Measurements from ENCODE around the gene PTPRK.

DNA sequence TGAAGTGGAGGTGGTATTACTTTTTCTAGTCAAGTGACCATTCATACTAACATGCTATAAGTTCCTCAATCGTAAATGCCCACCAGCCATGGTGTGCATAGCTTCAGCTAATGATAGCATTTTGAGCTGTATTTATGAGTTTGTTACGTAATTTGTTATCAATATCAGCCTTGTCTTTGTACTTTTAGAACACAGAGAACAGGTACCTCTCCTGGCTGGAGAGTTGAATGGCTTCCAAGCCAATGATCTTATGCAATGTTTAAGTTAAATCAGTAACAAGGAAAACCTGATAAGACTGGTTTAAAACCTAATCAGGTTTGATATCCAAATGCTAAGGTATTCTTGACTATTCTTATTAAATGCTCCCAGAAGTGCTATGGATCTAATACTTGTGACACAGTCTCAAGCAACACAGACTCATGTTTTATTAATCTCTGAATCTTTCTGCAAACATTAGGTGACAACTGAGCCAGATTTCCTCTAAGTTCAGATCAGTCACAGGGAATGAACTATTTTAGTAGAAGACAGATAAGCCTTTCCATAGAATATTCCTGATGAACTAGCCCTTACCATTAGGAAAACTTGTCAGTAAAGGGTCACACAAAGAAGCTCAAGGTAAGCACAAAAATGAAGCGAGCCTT, 154.8 kb downstream of the PTPRK start:
- no peak for TF ChIP-seq CEBPB (IDR thresholded peaks at IDR 0.05; ENCODE audit: low read depth)
- TF ChIP-seq, protein P1, sequence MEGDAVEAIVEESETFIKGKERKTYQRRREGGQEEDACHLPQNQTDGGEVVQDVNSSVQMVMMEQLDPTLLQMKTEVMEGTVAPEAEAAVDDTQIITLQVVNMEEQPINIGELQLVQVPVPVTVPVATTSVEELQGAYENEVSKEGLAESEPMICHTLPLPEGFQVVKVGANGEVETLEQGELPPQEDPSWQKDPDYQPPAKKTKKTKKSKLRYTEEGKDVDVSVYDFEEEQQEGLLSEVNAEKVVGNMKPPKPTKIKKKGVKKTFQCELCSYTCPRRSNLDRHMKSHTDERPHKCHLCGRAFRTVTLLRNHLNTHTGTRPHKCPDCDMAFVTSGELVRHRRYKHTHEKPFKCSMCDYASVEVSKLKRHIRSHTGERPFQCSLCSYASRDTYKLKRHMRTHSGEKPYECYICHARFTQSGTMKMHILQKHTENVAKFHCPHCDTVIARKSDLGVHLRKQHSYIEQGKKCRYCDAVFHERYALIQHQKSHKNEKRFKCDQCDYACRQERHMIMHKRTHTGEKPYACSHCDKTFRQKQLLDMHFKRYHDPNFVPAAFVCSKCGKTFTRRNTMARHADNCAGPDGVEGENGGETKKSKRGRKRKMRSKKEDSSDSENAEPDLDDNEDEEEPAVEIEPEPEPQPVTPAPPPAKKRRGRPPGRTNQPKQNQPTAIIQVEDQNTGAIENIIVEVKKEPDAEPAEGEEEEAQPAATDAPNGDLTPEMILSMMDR (IDR thresholded peaks at IDR 0.05 in 2 of 3, conservative IDR thresholded peaks at IDR 0.05 in 1 of 3; ENCODE audit: borderline replicate concordance in 1 of 3, insufficient read depth in 1 of 3, low read depth in 2 of 3, low read length in 2 of 3): no peak
- no peak for TF ChIP-seq EZH2 (IDR thresholded peaks at IDR 0.05)
- TF ChIP-seq, protein P2, sequence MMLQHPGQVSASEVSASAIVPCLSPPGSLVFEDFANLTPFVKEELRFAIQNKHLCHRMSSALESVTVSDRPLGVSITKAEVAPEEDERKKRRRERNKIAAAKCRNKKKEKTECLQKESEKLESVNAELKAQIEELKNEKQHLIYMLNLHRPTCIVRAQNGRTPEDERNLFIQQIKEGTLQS (IDR thresholded peaks at IDR 0.05): no peak
- no peak for TF ChIP-seq JUND (IDR thresholded peaks at IDR 0.05)
- no peak for TF ChIP-seq SP1 (IDR thresholded peaks at IDR 0.05; ENCODE audit: low read depth)
- no peak for TF ChIP-seq RAD21 (IDR thresholded peaks at IDR 0.05; ENCODE audit: low read depth)
- no peak for TF ChIP-seq POLR2A (IDR thresholded peaks at IDR 0.05; ENCODE audit: borderline replicate concordance, extremely low read depth, insufficient read depth, insufficient read length)
